ENCODE results near the gene NAAA. TPM values are rescaled to one million over a fixed set of nuclear protein-coding genes. Genes with fewer than 3 reads are reported as not detected.
"Not testable (repeated sequence)": the region's sequence is repeated elsewhere in the genome, so short reads cannot be mapped to it uniquely, and the experiment has no call there.

Gene NAAA
- total and polyA plus RNA-seq, 2 donors = 21.7 to 26.1 TPM

- not testable (repeated sequence) for DNase-seq (ENCODE audit: low read depth in 6 of 9, low spot score in 9 of 9); H3K27ac ChIP-seq (ENCODE audit: low read depth in 1 of 2, low read length in 1 of 2); H3K27me3 ChIP-seq (ENCODE audit: control insufficient read depth in 2 of 2, insufficient read depth in 1 of 2, low read length in 1 of 2); H3K4me3 ChIP-seq (ENCODE audit: low read length in 2 of 2); H3K36me3 ChIP-seq (ENCODE audit: control insufficient read depth in 2 of 2, insufficient read depth in 2 of 2, low read length in 1 of 2); H3K4me1 ChIP-seq (ENCODE audit: control insufficient read depth in 2 of 2, insufficient read depth in 2 of 2, low read length in 2 of 2); H3K9me3 ChIP-seq (ENCODE audit: control insufficient read depth in 2 of 2, insufficient read depth in 1 of 2, low read length in 1 of 2)
- WGBS = over 99% methylated on average over 11 of the region's 11 CpGs
Observed at GRCh38 chr4:75924916-75925315, 15.9 kb downstream of the NAAA start.

DNA sequence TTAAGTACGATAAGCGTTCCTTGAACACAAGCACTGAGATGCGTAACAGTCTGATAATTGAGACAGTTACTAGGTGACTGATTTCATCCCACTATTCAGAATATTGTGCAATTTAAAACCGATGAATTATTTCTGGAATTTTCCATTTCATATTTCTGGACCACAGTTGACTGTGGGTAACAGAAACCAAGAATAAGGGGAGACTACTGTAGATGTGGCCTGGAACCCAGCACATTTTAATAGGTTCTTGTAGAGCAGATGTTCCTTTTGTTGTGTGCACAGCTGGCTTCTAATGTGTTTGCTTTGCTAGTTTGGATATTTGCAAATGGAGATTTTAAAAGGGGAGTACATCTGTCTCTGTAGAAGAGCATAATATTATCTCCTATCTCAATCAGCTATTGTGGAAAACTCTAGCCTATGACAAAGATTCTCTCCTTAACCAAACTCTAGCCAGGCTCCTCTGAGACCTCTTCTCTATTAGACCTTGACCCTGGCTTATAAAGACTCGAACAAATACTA lies 16.4 kb downstream of the NAAA start:
- WGBS = 97% methylated on average over 5 of the region's 5 CpGs
- H3K4me3 ChIP-seq (ENCODE audit: low read length in 2 of 2) = no peak overlapping the region
- H3K36me3 ChIP-seq (ENCODE audit: control insufficient read depth in 2 of 2, insufficient read depth in 2 of 2, low read length in 1 of 2) = peaks cover 4 to 5% of the 10 kb centered on the region in 2 donors
- DNase-seq (ENCODE audit: low read depth in 6 of 9, low spot score in 9 of 9) = no peak
- H3K4me1 ChIP-seq (ENCODE audit: control insufficient read depth in 2 of 2, insufficient read depth in 2 of 2, low read length in 2 of 2) = no peaks in the 10 kb centered on the region
- H3K27ac ChIP-seq (ENCODE audit: low read depth in 1 of 2, low read length in 1 of 2) = no peak overlapping the region
- no peaks in the 10 kb centered on the region for H3K9me3 ChIP-seq (ENCODE audit: control insufficient read depth in 2 of 2, insufficient read depth in 1 of 2, low read length in 1 of 2)
- H3K27me3 ChIP-seq (ENCODE audit: control insufficient read depth in 2 of 2, insufficient read depth in 1 of 2, low read length in 1 of 2) = no peaks in the 10 kb centered on the region

GRCh38 chr4:75922588-75922987 lies 18.2 kb downstream of the NAAA start:
- H3K27ac ChIP-seq (ENCODE audit: low read depth in 1 of 2, low read length in 1 of 2) = no peak overlapping the region
- DNase-seq (ENCODE audit: low read depth in 6 of 9, low spot score in 9 of 9) = no peak
- H3K36me3 ChIP-seq (ENCODE audit: control insufficient read depth in 2 of 2, insufficient read depth in 2 of 2, low read length in 1 of 2) = peaks cover 4 to 5% of the 10 kb centered on the region in 2 donors
- no peaks in the 10 kb centered on the region for H3K9me3 ChIP-seq (ENCODE audit: control insufficient read depth in 2 of 2, insufficient read depth in 1 of 2, low read length in 1 of 2)
- H3K27me3 ChIP-seq (ENCODE audit: control insufficient read depth in 2 of 2, insufficient read depth in 1 of 2, low read length in 1 of 2) = no peaks in the 10 kb centered on the region
- H3K4me3 ChIP-seq (ENCODE audit: low read length in 2 of 2) = no peak overlapping the region
- 94% methylated on average over 1 of the region's 1 CpG for WGBS
- H3K4me1 ChIP-seq (ENCODE audit: control insufficient read depth in 2 of 2, insufficient read depth in 2 of 2, low read length in 2 of 2) = no peaks in the 10 kb centered on the region

- Histone ChIP-seq H3K36me3 (ENCODE audit: control insufficient read depth in 2 of 2, insufficient read depth in 2 of 2, low read length in 1 of 2) (peaks cover 4 to 5% of the 10 kb centered on the region in 2 donors), H3K27ac (ENCODE audit: low read depth in 1 of 2, low read length in 1 of 2) (no peak overlapping the region), H3K27me3 (ENCODE audit: control insufficient read depth in 2 of 2, insufficient read depth in 1 of 2, low read length in 1 of 2) (no peaks in the 10 kb centered on the region), H3K4me1 (ENCODE audit: control insufficient read depth in 2 of 2, insufficient read depth in 2 of 2, low read length in 2 of 2) (no peaks in the 10 kb centered on the region), H3K9me3 (ENCODE audit: control insufficient read depth in 2 of 2, insufficient read depth in 1 of 2, low read length in 1 of 2) (no peaks in the 10 kb centered on the region), H3K4me3 (ENCODE audit: low read length in 2 of 2) (no peak overlapping the region)
- 97% methylated on average over 2 of the region's 2 CpGs for WGBS
- DNase-seq (ENCODE audit: low read depth in 6 of 9, low spot score in 9 of 9) = no peak
Observed at GRCh38 chr4:75921910-75922309, 18.9 kb downstream of the NAAA start.

DNA sequence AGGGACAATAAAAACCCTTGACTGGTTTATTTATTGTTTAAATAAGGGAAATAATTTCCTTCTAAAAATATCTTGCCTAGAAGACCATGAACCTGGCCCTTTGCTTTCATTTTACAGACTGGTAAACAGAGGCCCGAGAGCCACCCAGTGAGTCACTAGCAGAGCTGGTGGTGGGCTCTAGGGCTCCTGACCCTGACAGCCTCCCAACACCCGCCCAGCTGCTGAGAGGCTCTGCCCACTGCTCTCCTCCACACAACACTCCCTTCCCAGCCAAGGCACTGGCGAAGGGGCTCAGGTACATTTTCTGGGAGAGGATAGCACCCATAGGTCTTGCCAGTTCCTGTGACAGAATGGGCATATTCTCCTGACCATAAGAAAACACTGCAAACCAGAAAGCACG lies 20.5 kb downstream of the NAAA start:
- H3K36me3 ChIP-seq (ENCODE audit: control insufficient read depth in 2 of 2, insufficient read depth in 2 of 2, low read length in 1 of 2) = peaks cover 4 to 5% of the 10 kb centered on the region in 2 donors
- H3K27me3 ChIP-seq (ENCODE audit: control insufficient read depth in 2 of 2, insufficient read depth in 1 of 2, low read length in 1 of 2) = no peaks in the 10 kb centered on the region
- H3K4me1 ChIP-seq (ENCODE audit: control insufficient read depth in 2 of 2, insufficient read depth in 2 of 2, low read length in 2 of 2) = no peaks in the 10 kb centered on the region
- no peaks in the 10 kb centered on the region for H3K9me3 ChIP-seq (ENCODE audit: control insufficient read depth in 2 of 2, insufficient read depth in 1 of 2, low read length in 1 of 2)
- 98% methylated on average over 4 of the region's 4 CpGs for WGBS
- DNase-seq (ENCODE audit: low read depth in 6 of 9, low spot score in 9 of 9) = no peak
- no peak overlapping the region for H3K27ac ChIP-seq (ENCODE audit: low read depth in 1 of 2, low read length in 1 of 2)
- no peak overlapping the region for H3K4me3 ChIP-seq (ENCODE audit: low read length in 2 of 2)

- no peaks in the 10 kb centered on the region for H3K4me1 ChIP-seq (ENCODE audit: control insufficient read depth in 2 of 2, insufficient read depth in 2 of 2, low read length in 2 of 2)
- H3K4me3 ChIP-seq (ENCODE audit: low read length in 2 of 2) = no peak overlapping the region
- 95% methylated on average over 3 of the region's 3 CpGs for WGBS
- H3K9me3 ChIP-seq (ENCODE audit: control insufficient read depth in 2 of 2, insufficient read depth in 1 of 2, low read length in 1 of 2) = no peaks in the 10 kb centered on the region
- DNase-seq (ENCODE audit: low read depth in 6 of 9, low spot score in 9 of 9) = no peak
- H3K27ac ChIP-seq (ENCODE audit: low read depth in 1 of 2, low read length in 1 of 2) = no peak overlapping the region
- no peaks in the 10 kb centered on the region for H3K27me3 ChIP-seq (ENCODE audit: control insufficient read depth in 2 of 2, insufficient read depth in 1 of 2, low read length in 1 of 2)
- peaks cover 4 to 5% of the 10 kb centered on the region in 2 donors for H3K36me3 ChIP-seq (ENCODE audit: control insufficient read depth in 2 of 2, insufficient read depth in 2 of 2, low read length in 1 of 2)
Observed at GRCh38 chr4:75919920-75920319, 20.9 kb downstream of the NAAA start.

DNA sequence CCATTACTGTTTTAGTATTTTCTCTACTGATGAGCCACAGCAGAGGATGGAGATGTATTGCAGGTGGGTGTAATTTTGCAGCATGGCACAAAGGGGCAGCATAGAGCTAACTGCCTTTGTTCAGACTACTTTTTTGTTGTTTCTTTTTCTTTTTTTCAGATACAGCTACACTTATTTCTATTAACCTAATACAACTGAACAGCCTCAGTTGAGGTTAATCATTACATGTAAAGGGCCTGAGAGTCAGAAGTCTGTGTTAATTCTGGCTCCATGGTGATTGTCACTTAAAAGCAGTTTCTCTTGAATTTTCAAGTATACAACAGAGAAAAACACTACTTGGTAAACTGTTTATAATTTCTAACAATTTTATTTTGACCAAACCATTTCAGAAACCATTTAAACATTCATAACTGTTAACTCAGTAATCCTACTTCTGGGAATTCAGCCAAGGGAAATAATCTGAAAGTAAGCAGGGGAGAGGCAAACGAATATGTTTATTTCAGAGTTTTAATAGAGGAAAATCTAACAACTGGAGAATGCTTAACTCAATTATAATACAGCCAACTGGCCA lies 24.6 kb downstream of the NAAA start:
- Histone ChIP-seq H3K27ac (ENCODE audit: low read depth in 1 of 2, low read length in 1 of 2) (no peak overlapping the region), H3K36me3 (ENCODE audit: control insufficient read depth in 2 of 2, insufficient read depth in 2 of 2, low read length in 1 of 2) (peaks cover 4 to 5% of the 10 kb centered on the region in 2 donors), H3K27me3 (ENCODE audit: control insufficient read depth in 2 of 2, insufficient read depth in 1 of 2, low read length in 1 of 2) (no peaks in the 10 kb centered on the region), H3K9me3 (ENCODE audit: control insufficient read depth in 2 of 2, insufficient read depth in 1 of 2, low read length in 1 of 2) (no peaks in the 10 kb centered on the region), H3K4me3 (ENCODE audit: low read length in 2 of 2) (no peak overlapping the region), H3K4me1 (ENCODE audit: control insufficient read depth in 2 of 2, insufficient read depth in 2 of 2, low read length in 2 of 2) (no peaks in the 10 kb centered on the region)
- WGBS = 95% methylated on average over 1 of the region's 1 CpG
- DNase-seq (ENCODE audit: low read depth in 6 of 9, low spot score in 9 of 9) = peak in 7 of 9 donors; percentile 4 to 50 (median 27)

- WGBS = 82% methylated on average over 6 of the region's 6 CpGs
- Histone ChIP-seq H3K27me3 (ENCODE audit: control insufficient read depth in 2 of 2, insufficient read depth in 1 of 2, low read length in 1 of 2) (no peaks in the 10 kb centered on the region), H3K27ac (ENCODE audit: low read depth in 1 of 2, low read length in 1 of 2) (no peak overlapping the region), H3K4me3 (ENCODE audit: low read length in 2 of 2) (no peak overlapping the region), H3K4me1 (ENCODE audit: control insufficient read depth in 2 of 2, insufficient read depth in 2 of 2, low read length in 2 of 2) (no peaks in the 10 kb centered on the region), H3K9me3 (ENCODE audit: control insufficient read depth in 2 of 2, insufficient read depth in 1 of 2, low read length in 1 of 2) (no peaks in the 10 kb centered on the region), H3K36me3 (ENCODE audit: control insufficient read depth in 2 of 2, insufficient read depth in 2 of 2, low read length in 1 of 2) (no peaks in the 10 kb centered on the region)
- DNase-seq (ENCODE audit: low read depth in 6 of 9, low spot score in 9 of 9) = no peak
Observed at GRCh38 chr4:75912968-75913367, 27.8 kb downstream of the NAAA start.

- not testable (repeated sequence) for H3K27ac ChIP-seq (ENCODE audit: low read depth in 1 of 2, low read length in 1 of 2); H3K27me3 ChIP-seq (ENCODE audit: control insufficient read depth in 2 of 2, insufficient read depth in 1 of 2, low read length in 1 of 2); H3K4me3 ChIP-seq (ENCODE audit: low read length in 2 of 2); DNase-seq (ENCODE audit: low read depth in 6 of 9, low spot score in 9 of 9); H3K4me1 ChIP-seq (ENCODE audit: control insufficient read depth in 2 of 2, insufficient read depth in 2 of 2, low read length in 2 of 2); H3K9me3 ChIP-seq (ENCODE audit: control insufficient read depth in 2 of 2, insufficient read depth in 1 of 2, low read length in 1 of 2); H3K36me3 ChIP-seq (ENCODE audit: control insufficient read depth in 2 of 2, insufficient read depth in 2 of 2, low read length in 1 of 2)
- 88% methylated on average over 6 of the region's 6 CpGs for WGBS
Observed at GRCh38 chr4:75910831-75911230, 30.0 kb downstream of the NAAA start.
